Neural cell (in vitro differentiated cells): ENCODE measurements around the gene MAGI2. TPM values are rescaled to one million over a fixed set of nuclear protein-coding genes. Genes with fewer than 3 reads are reported as not detected.

ENCODE experiments used
- H2AFZ ChIP-seq: fragments of 200-600, 300-800 bp; sonication (generic), shearing (Covaris generic); 2 replicates; pipeline ENCODE4 v1.6.0; 2014; ENCODE audit warnings: low read depth, mild to moderate bottlenecking, antibody characterized with exemption, low read length, moderate library complexity
- H3F3A ChIP-seq: fragments of 200-600 bp; shearing (Covaris generic); 2 replicates; pipeline ENCODE4 v1.6.1; 2016; ENCODE audit warnings: mild to moderate bottlenecking, moderate library complexity, mixed read lengths, antibody characterized with exemption, low read length; ENCODE audit not compliant: insufficient read depth, poor library complexity, severe bottlenecking
- H3K27ac ChIP-seq: fragments of 200-600, 300-800 bp; sonication (generic), shearing (Covaris generic); 2 replicates; pipeline ENCODE4 v1.5.1; 2014; ENCODE audit warnings: mild to moderate bottlenecking, low read length, moderate library complexity
- H3K27me3 ChIP-seq: fragments of 300-800, 200-600 bp; sonication (generic), shearing (Covaris generic); 2 replicates; pipeline ENCODE4 v1.6.0; 2014; ENCODE audit warnings: mild to moderate bottlenecking, low read depth, low read length, moderate library complexity; ENCODE audit not compliant: insufficient read depth
- H3K36me3 ChIP-seq: fragments of 300-800, 200-600 bp; sonication (generic), shearing (Covaris generic); 2 replicates; pipeline ENCODE4 v1.5.1; 2014; ENCODE audit warnings: mild to moderate bottlenecking, antibody characterized with exemption, low read length, moderate library complexity; ENCODE audit not compliant: insufficient read depth
- H3K4me2 ChIP-seq: fragments of 300-800, 200-600 bp; sonication (generic), shearing (Covaris generic); 2 replicates; pipeline ENCODE4 v1.6.0; 2014; ENCODE audit warnings: mild to moderate bottlenecking, low read length
- H3K4me3 ChIP-seq: fragments of 300-800, 200-600 bp; sonication (generic), shearing (Covaris generic); 2 replicates; pipeline ENCODE4 v1.5.1; 2014; ENCODE audit warnings: mild to moderate bottlenecking, low read length, moderate library complexity
- H3K79me2 ChIP-seq: fragments of 200-600 bp; shearing (Covaris generic); replicated peaks from 2 replicates; pipeline ENCODE4 v1.6.0; 2014; ENCODE audit warnings: mild to moderate bottlenecking, low read length, moderate library complexity; ENCODE audit not compliant: insufficient read depth
- H3K9ac ChIP-seq: fragments of 300-800, 200-600 bp; sonication (generic), shearing (Covaris generic); 2 replicates; pipeline ENCODE4 v1.6.1; 2016; ENCODE audit warnings: mild to moderate bottlenecking, low read length, mixed read lengths
- H3K9me2 ChIP-seq: fragments of 200-600 bp; shearing (Covaris generic); 2 replicates; pipeline ENCODE4 v1.6.1; 2016; ENCODE audit warnings: mild to moderate bottlenecking, low read length, mixed read lengths; ENCODE audit not compliant: insufficient read depth
- H3K9me3 ChIP-seq: fragments of 200-600, 300-800 bp; sonication (generic), shearing (Covaris generic); 2 replicates; pipeline ENCODE4 v1.6.1; 2016; ENCODE audit warnings: mild to moderate bottlenecking, mixed run types, low read length, moderate library complexity, mixed read lengths
- H4K20me1 ChIP-seq: fragments of 200-600 bp; shearing (Covaris generic); 2 replicates; pipeline ENCODE4 v1.6.1; 2016; ENCODE audit warnings: mild to moderate bottlenecking, mixed run types; ENCODE audit not compliant: insufficient read depth
- EP300 ChIP-seq: fragments of 450-650 bp; conservative IDR thresholded peaks from 2 replicates; pipeline ENCODE4 v1.6.1; 2014; ENCODE audit warnings: antibody characterized with exemption, mild to moderate bottlenecking, moderate library complexity; ENCODE audit not compliant: poor library complexity, severe bottlenecking
- EZH2 ChIP-seq: fragments of 200-600, 300-800 bp; shearing (Covaris generic), sonication (generic); IDR thresholded peaks from 2 replicates; pipeline ENCODE4 v1.6.1; 2014; ENCODE audit warnings: antibody characterized with exemption, low read length, borderline replicate concordance, mild to moderate bottlenecking; ENCODE audit not compliant: insufficient read depth, poor library complexity, severe bottlenecking
- MXI1 ChIP-seq: fragments of 450-650 bp; conservative IDR thresholded peaks from 2 replicates; pipeline ENCODE4 v1.6.1; 2014; ENCODE audit warnings: antibody characterized with exemption, mild to moderate bottlenecking; ENCODE audit not compliant: poor library complexity, severe bottlenecking
- POLR2AphosphoS5 ChIP-seq: IDR thresholded peaks from 2 replicates; pipeline ENCODE4 v1.6.1; 2012
- RAD21 ChIP-seq: fragments of 450-650 bp; conservative IDR thresholded peaks from 2 replicates; pipeline ENCODE4 v1.6.1; 2014; ENCODE audit warnings: antibody characterized with exemption, mild to moderate bottlenecking, moderate library complexity
- SMC3 ChIP-seq: fragments of 450-650 bp; conservative IDR thresholded peaks from 2 replicates; pipeline ENCODE4 v1.6.1; 2014; ENCODE audit warnings: antibody characterized with exemption, mild to moderate bottlenecking, moderate library complexity; ENCODE audit not compliant: poor library complexity
- TAF1 ChIP-seq: IDR thresholded peaks from 2 replicates; pipeline ENCODE4 v1.6.1; 2012; ENCODE audit warnings: low read depth
- polyA plus RNA-seq: library from polyadenylated mRNA; depleted of rRNA; stranded (reverse); fragments of >200 nt; gene quantifications from 2 replicates; pipeline ENCODE4 v1.2.3, GENCODE V29; 2014
- TF ChIP-seq, protein P1 (sequence below): IDR thresholded peaks from 2 replicates; pipeline ENCODE4 v1.6.1; 2012; ENCODE audit warnings: borderline replicate concordance
- TF ChIP-seq, protein P2 (sequence below): fragments of 450-650 bp; IDR thresholded peaks from 2 replicates; pipeline ENCODE4 v1.5.1; 2014; ENCODE audit warnings: antibody characterized with exemption, mild to moderate bottlenecking, moderate library complexity; ENCODE audit not compliant: poor library complexity, severe bottlenecking

The MAGI2 gene
- polyA plus RNA-seq, 1 donor from 2014 or later, result 19.3 TPM

DNA sequence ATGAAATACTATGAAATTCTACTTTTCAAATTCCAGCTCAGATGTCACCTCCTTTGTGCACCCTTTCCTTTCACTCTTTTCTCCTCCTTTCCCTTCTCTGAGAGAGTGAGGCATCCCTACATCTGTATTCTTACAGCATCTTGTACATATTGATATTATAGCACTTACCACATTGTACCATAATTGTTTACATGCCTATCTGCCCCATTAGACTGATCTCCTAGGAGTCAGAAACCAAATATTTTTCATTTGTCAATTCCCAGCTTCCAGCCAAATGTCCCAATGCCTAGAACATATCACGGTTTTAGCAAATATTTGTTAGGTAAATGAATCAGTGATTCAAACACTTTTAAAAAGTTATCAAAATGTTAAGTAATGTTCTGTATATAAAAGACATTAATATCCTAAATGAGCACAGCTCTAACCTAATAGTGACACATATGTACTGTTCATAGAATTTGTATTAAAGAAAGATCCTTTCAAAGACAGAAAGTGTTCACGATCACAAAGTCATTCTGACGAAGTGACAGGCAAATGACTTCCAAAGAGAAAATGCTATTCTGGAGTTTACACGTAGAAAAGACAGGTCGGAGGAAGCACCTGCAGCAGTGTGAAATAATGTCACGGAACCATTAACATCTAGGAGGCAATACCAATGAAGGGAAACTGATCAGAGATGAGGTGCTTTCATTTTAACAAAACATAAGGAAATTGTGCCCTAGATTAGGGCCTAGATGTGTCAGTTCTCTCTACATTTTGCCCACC lies 774.2 kb downstream of the MAGI2 start:
- H3K9me2 ChIP-seq, result no peaks in the 10 kb centered on the region
- peaks cover 26% of the 10 kb centered on the region for H3K79me2 ChIP-seq
- peaks cover 6% of the 10 kb centered on the region for H3F3A ChIP-seq
- H3K9ac ChIP-seq, result no peak overlapping the region
- TF ChIP-seq, protein P1, sequence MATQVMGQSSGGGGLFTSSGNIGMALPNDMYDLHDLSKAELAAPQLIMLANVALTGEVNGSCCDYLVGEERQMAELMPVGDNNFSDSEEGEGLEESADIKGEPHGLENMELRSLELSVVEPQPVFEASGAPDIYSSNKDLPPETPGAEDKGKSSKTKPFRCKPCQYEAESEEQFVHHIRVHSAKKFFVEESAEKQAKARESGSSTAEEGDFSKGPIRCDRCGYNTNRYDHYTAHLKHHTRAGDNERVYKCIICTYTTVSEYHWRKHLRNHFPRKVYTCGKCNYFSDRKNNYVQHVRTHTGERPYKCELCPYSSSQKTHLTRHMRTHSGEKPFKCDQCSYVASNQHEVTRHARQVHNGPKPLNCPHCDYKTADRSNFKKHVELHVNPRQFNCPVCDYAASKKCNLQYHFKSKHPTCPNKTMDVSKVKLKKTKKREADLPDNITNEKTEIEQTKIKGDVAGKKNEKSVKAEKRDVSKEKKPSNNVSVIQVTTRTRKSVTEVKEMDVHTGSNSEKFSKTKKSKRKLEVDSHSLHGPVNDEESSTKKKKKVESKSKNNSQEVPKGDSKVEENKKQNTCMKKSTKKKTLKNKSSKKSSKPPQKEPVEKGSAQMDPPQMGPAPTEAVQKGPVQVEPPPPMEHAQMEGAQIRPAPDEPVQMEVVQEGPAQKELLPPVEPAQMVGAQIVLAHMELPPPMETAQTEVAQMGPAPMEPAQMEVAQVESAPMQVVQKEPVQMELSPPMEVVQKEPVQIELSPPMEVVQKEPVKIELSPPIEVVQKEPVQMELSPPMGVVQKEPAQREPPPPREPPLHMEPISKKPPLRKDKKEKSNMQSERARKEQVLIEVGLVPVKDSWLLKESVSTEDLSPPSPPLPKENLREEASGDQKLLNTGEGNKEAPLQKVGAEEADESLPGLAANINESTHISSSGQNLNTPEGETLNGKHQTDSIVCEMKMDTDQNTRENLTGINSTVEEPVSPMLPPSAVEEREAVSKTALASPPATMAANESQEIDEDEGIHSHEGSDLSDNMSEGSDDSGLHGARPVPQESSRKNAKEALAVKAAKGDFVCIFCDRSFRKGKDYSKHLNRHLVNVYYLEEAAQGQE, result peak; percentile 39
- TF ChIP-seq EP300 (peak; percentile 80), POLR2AphosphoS5 (peak; percentile 38), SMC3 (no peak)
- H2AFZ ChIP-seq, result no peak overlapping the region
- no peaks in the 10 kb centered on the region for H4K20me1 ChIP-seq
- no peaks in the 10 kb centered on the region for H3K9me3 ChIP-seq
- H3K4me3 ChIP-seq, result peak overlapping the region; percentile 36
- peak overlapping the region; percentile 58 for H3K27ac ChIP-seq
- H3K4me2 ChIP-seq, result peak overlapping the region; percentile 48
- H3K36me3 ChIP-seq, result no peaks in the 10 kb centered on the region
- H3K27me3 ChIP-seq, result no peaks in the 10 kb centered on the region

DNA sequence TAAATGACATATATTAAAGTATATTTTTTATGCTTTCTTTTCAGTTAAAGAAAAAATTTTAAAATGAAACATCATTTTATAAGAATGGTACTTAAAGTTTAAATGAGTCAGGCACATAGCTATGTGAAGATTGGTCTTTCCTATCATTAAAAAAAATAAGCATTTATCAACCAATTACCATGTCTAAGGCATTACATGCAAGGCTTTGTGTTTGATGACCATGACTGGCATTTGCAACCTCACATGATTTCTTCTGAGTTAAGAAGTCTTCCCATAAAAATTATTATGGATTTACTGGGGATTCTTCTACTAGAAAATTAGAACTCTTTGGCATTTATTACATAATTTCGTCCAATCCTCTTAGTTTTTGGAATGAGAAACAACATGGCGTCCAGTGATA lies 776.1 kb downstream of the MAGI2 start:
- no peak overlapping the region for H3K4me2 ChIP-seq
- no peak overlapping the region for H2AFZ ChIP-seq
- no peaks in the 10 kb centered on the region for H3K9me3 ChIP-seq
- H4K20me1 ChIP-seq, result no peaks in the 10 kb centered on the region
- H3F3A ChIP-seq, result peaks cover 6% of the 10 kb centered on the region
- no peaks in the 10 kb centered on the region for H3K27me3 ChIP-seq
- H3K27ac ChIP-seq, result no peak overlapping the region
- no peaks in the 10 kb centered on the region for H3K9me2 ChIP-seq
- no peak overlapping the region for H3K9ac ChIP-seq
- TF ChIP-seq SMC3 (no peak), EP300 (no peak), MXI1 (no peak), TAF1 (no peak), EZH2 (no peak), RAD21 (no peak), POLR2AphosphoS5 (no peak)
- TF ChIP-seq, protein P1, result no peak
- TF ChIP-seq, protein P2, sequence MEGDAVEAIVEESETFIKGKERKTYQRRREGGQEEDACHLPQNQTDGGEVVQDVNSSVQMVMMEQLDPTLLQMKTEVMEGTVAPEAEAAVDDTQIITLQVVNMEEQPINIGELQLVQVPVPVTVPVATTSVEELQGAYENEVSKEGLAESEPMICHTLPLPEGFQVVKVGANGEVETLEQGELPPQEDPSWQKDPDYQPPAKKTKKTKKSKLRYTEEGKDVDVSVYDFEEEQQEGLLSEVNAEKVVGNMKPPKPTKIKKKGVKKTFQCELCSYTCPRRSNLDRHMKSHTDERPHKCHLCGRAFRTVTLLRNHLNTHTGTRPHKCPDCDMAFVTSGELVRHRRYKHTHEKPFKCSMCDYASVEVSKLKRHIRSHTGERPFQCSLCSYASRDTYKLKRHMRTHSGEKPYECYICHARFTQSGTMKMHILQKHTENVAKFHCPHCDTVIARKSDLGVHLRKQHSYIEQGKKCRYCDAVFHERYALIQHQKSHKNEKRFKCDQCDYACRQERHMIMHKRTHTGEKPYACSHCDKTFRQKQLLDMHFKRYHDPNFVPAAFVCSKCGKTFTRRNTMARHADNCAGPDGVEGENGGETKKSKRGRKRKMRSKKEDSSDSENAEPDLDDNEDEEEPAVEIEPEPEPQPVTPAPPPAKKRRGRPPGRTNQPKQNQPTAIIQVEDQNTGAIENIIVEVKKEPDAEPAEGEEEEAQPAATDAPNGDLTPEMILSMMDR, result no peak
- no peaks in the 10 kb centered on the region for H3K36me3 ChIP-seq
- H3K4me3 ChIP-seq, result no peak overlapping the region
- H3K79me2 ChIP-seq, result peaks cover 34% of the 10 kb centered on the region
